ENCODE results near the gene KCNJ10.

DNA sequence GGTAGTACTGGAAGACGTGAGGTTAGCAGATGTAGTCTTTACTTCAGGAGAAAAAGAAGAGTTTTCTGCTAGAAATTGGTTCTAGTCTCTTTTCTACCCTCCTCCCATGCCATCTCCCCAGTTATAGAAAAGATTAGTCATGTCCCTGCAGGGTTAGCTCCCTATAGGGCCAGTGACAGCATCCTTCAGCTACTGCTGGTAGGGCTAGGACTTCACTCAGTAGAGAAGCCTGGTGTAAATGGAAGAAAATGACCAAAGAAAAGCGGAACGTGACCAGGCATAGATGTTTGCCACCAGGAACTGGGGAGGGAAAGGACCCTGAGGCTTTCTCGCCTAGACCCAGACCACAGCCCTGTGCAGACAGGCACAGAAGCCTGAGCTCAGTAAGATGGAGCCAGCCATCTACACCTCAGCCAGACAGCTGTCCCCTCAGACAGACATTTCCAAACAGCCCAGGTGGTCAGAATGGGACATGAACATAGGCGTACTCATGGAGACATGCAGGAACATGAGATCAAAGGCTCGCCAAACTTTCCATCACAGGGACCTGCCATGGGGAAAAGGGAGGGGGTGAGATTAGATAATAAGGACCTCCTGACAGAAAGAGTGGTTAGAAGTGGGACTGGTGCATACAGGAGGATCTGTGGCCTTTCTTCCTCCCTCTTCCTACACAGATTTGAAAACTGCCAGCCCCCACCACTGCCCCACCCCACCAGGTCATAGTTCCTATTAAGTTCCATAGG is 92.4 kb downstream of the KCNJ10 start:
- TF ChIP-seq, protein P1, sequence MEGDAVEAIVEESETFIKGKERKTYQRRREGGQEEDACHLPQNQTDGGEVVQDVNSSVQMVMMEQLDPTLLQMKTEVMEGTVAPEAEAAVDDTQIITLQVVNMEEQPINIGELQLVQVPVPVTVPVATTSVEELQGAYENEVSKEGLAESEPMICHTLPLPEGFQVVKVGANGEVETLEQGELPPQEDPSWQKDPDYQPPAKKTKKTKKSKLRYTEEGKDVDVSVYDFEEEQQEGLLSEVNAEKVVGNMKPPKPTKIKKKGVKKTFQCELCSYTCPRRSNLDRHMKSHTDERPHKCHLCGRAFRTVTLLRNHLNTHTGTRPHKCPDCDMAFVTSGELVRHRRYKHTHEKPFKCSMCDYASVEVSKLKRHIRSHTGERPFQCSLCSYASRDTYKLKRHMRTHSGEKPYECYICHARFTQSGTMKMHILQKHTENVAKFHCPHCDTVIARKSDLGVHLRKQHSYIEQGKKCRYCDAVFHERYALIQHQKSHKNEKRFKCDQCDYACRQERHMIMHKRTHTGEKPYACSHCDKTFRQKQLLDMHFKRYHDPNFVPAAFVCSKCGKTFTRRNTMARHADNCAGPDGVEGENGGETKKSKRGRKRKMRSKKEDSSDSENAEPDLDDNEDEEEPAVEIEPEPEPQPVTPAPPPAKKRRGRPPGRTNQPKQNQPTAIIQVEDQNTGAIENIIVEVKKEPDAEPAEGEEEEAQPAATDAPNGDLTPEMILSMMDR (IDR thresholded peaks at IDR 0.05; ENCODE audit: insufficient read depth, low read length, poor library complexity, severe bottlenecking): no peak
- TF ChIP-seq EZH2phosphoT487 (conservative IDR thresholded peaks at IDR 0.05; ENCODE audit: low read length): no peak
